ENCODE measurements around the gene PRR3. TPM values are rescaled to one million over a fixed set of nuclear protein-coding genes. Genes with fewer than 3 reads are reported as not detected.
A peak's percentile ranks its signal among the peaks of the same experiment; 100 is the strongest.
"Not testable (repeated sequence)": the region's sequence is repeated elsewhere in the genome, so short reads cannot be mapped to it uniquely, and the experiment has no call there.

The PRR3 gene
- total RNA-seq, 4 donors from 2014 or later: 4.5 to 14.0 (median 8.5) TPM

GRCh38 chr6:30511169-30511546, 45.9 kb upstream of the PRR3 start:
- WGBS, 2 donors: 68 to 70% methylated on average over 5 of the region's 5 CpGs
- TF ChIP-seq CTCF (IDR thresholded peaks at IDR 0.05) (no peak), POLR2A (IDR thresholded peaks at IDR 0.05) (no peak)
- H3K4me3 ChIP-seq (ENCODE audit: low read depth, poor library complexity, severe bottlenecking): no peak overlapping the region
- intact Hi-C loops (cut with DNase I; ENCODE audit: low total_unique reads): no loop called here
- DNase-seq (ENCODE audit: low spot score in 2 of 2): peak in 1 of 2 donors; percentile 20

GRCh38 chr6:30513451-30513850, 43.6 kb upstream of the PRR3 start:
- WGBS, 2 donors: 93 to 94% methylated on average over 2 of the region's 2 CpGs
- intact Hi-C loops (cut with DNase I; ENCODE audit: low total_unique reads): no loop called here
- TF ChIP-seq CTCF (IDR thresholded peaks at IDR 0.05): no peak
- TF ChIP-seq POLR2A (IDR thresholded peaks at IDR 0.05): no peak
- DNase-seq (ENCODE audit: low spot score in 2 of 2): peak in 1 of 2 donors; percentile 54
- no peak overlapping the region for H3K4me3 ChIP-seq (ENCODE audit: low read depth, poor library complexity, severe bottlenecking)

GRCh38 chr6:30515106-30515505, 42.0 kb upstream of the PRR3 start:
- H3K4me3 ChIP-seq (ENCODE audit: low read depth, poor library complexity, severe bottlenecking): no peak overlapping the region
- intact Hi-C loops (cut with DNase I; ENCODE audit: low total_unique reads): no loop called here
- 66% methylated on average over 4 of the region's 4 CpGs for WGBS, 2 donors
- TF ChIP-seq POLR2A (IDR thresholded peaks at IDR 0.05) (no peak), CTCF (IDR thresholded peaks at IDR 0.05) (no peak)
- DNase-seq (ENCODE audit: low spot score in 2 of 2): no peak

GRCh38 chr6:30515944-30516753, 40.9 kb upstream of the PRR3 start:
- no peak overlapping the region for H3K4me3 ChIP-seq (ENCODE audit: low read depth, poor library complexity, severe bottlenecking)
- DNase-seq (ENCODE audit: low spot score in 2 of 2): peak; percentile 96 to 98
- TF ChIP-seq POLR2A (IDR thresholded peaks at IDR 0.05): no peak
- TF ChIP-seq CTCF (IDR thresholded peaks at IDR 0.05): no peak
- 3 to 7% methylated on average over 33 of the region's 33 CpGs for WGBS, 2 donors
- intact Hi-C loops (cut with DNase I; ENCODE audit: low total_unique reads): no loop called here

- intact Hi-C loops (cut with DNase I; ENCODE audit: low total_unique reads); H3K4me3 ChIP-seq (ENCODE audit: low read depth, poor library complexity, severe bottlenecking); DNase-seq (ENCODE audit: low spot score in 2 of 2): not testable (repeated sequence)
- WGBS, 2 donors: 42 to 57% methylated on average over 9 of the region's 9 CpGs
Measured at GRCh38 chr6:30516754-30517076, 40.4 kb upstream of the PRR3 start.

- WGBS, 2 donors: 89 to 93% methylated on average over 10 to 21 of the region's 21 CpGs
- peak in 1 of 2 donors; percentile 71 for DNase-seq (ENCODE audit: low spot score in 2 of 2)
- intact Hi-C loops (cut with DNase I; ENCODE audit: low total_unique reads); H3K4me3 ChIP-seq (ENCODE audit: low read depth, poor library complexity, severe bottlenecking): not testable (repeated sequence)
Measured at GRCh38 chr6:30517767-30518504, 39.2 kb upstream of the PRR3 start.

- 77 to 81% methylated on average over 19 of the region's 19 CpGs for WGBS, 2 donors
- H3K4me3 ChIP-seq (ENCODE audit: low read depth, poor library complexity, severe bottlenecking); intact Hi-C loops (cut with DNase I; ENCODE audit: low total_unique reads): not testable (repeated sequence)
- peak in 1 of 2 donors; percentile 67 for DNase-seq (ENCODE audit: low spot score in 2 of 2)
Measured at GRCh38 chr6:30518505-30519145, 38.5 kb upstream of the PRR3 start.
